Duodenal mucosa (tissue), 2 donors: ENCODE data around the gene GLOD4.
"Not testable (repeated sequence)": the region's sequence is repeated elsewhere in the genome, so short reads cannot be mapped to it uniquely, and the experiment has no call there.

Experiments
- H3K27ac ChIP-seq: one replicate; pipeline ENCODE4 v1.7.0; 2013; ENCODE audit warnings: low read depth, low read length
- H3K27me3 ChIP-seq, 2 donors: one replicate each; pipeline ENCODE4 v1.7.0; 2013; ENCODE audit warnings: low read length in 2 of 2, control low read depth in 1 of 2; ENCODE audit not compliant: insufficient read depth in 2 of 2, control insufficient read depth in 1 of 2
- H3K36me3 ChIP-seq, 2 donors: one replicate each; pipeline ENCODE4 v1.7.0; 2013; ENCODE audit warnings: low read length in 2 of 2, control low read depth in 1 of 2; ENCODE audit not compliant: insufficient read depth in 2 of 2, control insufficient read depth in 1 of 2
- H3K4me1 ChIP-seq, 2 donors: one replicate each; pipeline ENCODE4 v1.7.0; 2013; ENCODE audit warnings: low read length in 2 of 2, control low read depth in 1 of 2; ENCODE audit not compliant: insufficient read depth in 2 of 2, control insufficient read depth in 1 of 2
- H3K4me3 ChIP-seq, 2 donors: one replicate each; pipeline ENCODE4 v1.7.0; 2013; ENCODE audit warnings: low read length in 2 of 2, low read depth in 1 of 2
- H3K9ac ChIP-seq, 2 donors: one replicate each; pipeline ENCODE4 v1.7.0; 2013; ENCODE audit warnings: low read length in 2 of 2, low read depth in 1 of 2
- H3K9me3 ChIP-seq, 2 donors: one replicate each; pipeline ENCODE4 v1.7.0; 2013; ENCODE audit warnings: low read length in 2 of 2, control low read depth in 1 of 2; ENCODE audit not compliant: control insufficient read depth in 1 of 2

The GLOD4 gene

GRCh38 chr17:781805-782731 lies at the start of gene GLOD4, which contains the start of gene MRM3:
GLOD4 (minus strand) TSS chr17:782280; CDS start chr17:782255, 25 bp downstream.
MRM3 (plus strand) TSS chr17:782353; CDS start chr17:782379, 26 bp downstream.
- Histone ChIP-seq H3K4me3 (peak within 1 kb of the TSS; percentile 100), H3K36me3 (peaks cover 9 to 20% of the 10 kb centered on the region in 2 donors), H3K27me3 (no peaks in the 10 kb centered on the region), H3K9me3 (no peaks in the 10 kb centered on the region), H3K27ac (peak within 1 kb of the TSS; percentile 80), H3K9ac (peak within 1 kb of the TSS; percentile 91 to 98), H3K4me1 (peaks cover 12 to 21% of the 10 kb centered on the region in 2 donors)

DNA sequence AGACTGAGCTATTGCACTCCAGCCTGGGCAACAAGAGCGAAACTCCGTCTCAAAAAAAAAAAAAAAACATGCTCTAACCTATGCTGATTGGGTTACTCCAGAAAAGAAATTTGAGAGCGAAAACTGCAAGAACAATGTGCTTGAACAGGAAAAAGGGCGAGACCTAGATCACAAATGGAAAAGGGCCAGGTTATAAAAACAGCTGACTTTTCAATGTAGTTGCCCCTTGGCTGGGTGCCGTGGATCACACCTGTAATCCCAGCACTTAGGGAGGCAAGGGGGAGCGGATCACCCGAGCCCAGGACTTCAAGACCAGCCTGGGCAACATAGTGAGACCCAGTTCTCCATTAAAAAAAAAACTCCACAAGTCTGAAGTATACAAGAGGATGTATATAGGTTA lies 48.9 kb upstream of the GLOD4 start:
- H3K27me3 ChIP-seq, result no peaks in the 10 kb centered on the region
- no peak overlapping the region for H3K9ac ChIP-seq
- no peak overlapping the region for H3K4me3 ChIP-seq
- H3K4me1 ChIP-seq, result no peaks in the 10 kb centered on the region
- no peaks in the 10 kb centered on the region for H3K9me3 ChIP-seq
- no peaks in the 10 kb centered on the region for H3K36me3 ChIP-seq
- H3K27ac ChIP-seq, result no peak overlapping the region

DNA sequence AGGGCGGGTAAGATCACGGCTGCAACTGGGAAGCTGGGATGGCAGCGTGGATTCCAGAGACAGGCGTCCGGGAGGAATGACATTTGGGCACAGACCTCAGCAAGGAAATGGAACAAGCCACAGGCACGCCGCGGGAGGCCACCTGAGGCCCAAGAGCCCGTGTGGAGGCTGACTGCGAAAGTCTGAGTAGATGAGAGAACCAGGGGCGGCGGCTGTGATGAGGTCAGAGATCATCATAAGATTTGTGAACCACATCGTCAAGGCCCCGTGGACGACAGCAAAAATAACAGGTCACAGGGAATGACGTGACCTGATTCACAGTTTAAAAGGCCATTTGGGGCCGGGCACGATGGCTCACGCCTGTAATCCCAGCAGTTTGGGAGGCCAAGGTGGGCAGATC lies 48.3 kb upstream of the GLOD4 start:
- H3K4me3 ChIP-seq, result no peak overlapping the region
- no peaks in the 10 kb centered on the region for H3K27me3 ChIP-seq
- no peaks in the 10 kb centered on the region for H3K9me3 ChIP-seq
- H3K9ac ChIP-seq, result no peak overlapping the region
- no peaks in the 10 kb centered on the region for H3K36me3 ChIP-seq
- no peak overlapping the region for H3K27ac ChIP-seq
- no peaks in the 10 kb centered on the region for H3K4me1 ChIP-seq

GRCh38 chr17:829614-830013 lies 47.5 kb upstream of the GLOD4 start:
- not testable (repeated sequence) for H3K9me3 ChIP-seq, H3K9ac ChIP-seq, H3K27me3 ChIP-seq, H3K4me1 ChIP-seq, H3K27ac ChIP-seq, H3K36me3 ChIP-seq, H3K4me3 ChIP-seq

DNA sequence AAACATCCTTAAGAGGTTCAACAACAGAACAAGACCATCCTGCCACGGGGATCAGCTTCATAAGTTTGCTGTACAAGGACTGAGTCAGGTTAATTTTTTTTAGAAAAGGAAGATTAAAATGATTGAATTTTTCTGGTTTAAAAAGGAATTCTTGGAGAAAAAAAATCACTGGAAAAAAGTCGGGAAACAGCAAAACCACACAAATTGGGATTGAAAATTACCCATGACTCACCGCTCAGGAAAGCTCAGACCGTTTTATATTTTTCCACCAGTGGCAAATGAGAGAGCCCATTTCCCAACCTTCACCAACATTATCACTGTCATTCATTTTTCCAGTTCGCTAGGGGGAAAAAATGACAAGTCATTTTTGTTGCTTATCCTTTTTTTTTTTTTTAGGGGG lies 46.7 kb upstream of the GLOD4 start:
- Histone ChIP-seq H3K4me1 (no peaks in the 10 kb centered on the region), H3K9me3 (no peaks in the 10 kb centered on the region), H3K9ac (no peak overlapping the region), H3K27ac (no peak overlapping the region), H3K36me3 (no peaks in the 10 kb centered on the region), H3K27me3 (no peaks in the 10 kb centered on the region), H3K4me3 (no peak overlapping the region)

GRCh38 chr17:826778-827177 lies 44.7 kb upstream of the GLOD4 start:
- Histone ChIP-seq H3K27ac (no peak overlapping the region), H3K36me3 (no peaks in the 10 kb centered on the region), H3K9ac (no peak overlapping the region), H3K4me3 (no peak overlapping the region), H3K9me3 (no peaks in the 10 kb centered on the region), H3K4me1 (no peaks in the 10 kb centered on the region), H3K27me3 (no peaks in the 10 kb centered on the region)

DNA sequence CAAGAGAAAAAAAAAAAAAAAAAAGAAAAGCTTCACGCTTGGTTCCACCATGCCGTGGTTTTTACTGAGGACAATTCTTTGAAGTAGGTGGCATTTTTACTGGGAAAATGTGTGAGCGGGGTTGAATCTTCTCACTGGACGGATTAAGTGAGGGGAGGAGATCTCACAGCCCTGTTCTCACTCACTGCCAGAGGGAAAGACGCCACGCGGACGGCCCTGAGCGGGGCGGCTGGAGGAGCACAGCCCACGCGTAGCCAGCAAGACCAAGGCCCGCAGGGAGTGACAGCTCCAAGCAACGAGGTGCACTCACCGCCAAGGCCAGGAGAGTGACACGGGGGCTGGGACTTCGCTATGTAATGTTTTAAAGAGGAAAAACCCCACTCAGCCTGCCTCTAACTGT lies 43.1 kb upstream of the GLOD4 start:
- Histone ChIP-seq H3K4me1 (no peaks in the 10 kb centered on the region), H3K4me3 (no peak overlapping the region), H3K27me3 (no peaks in the 10 kb centered on the region), H3K36me3 (no peaks in the 10 kb centered on the region), H3K9ac (no peak overlapping the region), H3K9me3 (no peaks in the 10 kb centered on the region), H3K27ac (no peak overlapping the region)

DNA sequence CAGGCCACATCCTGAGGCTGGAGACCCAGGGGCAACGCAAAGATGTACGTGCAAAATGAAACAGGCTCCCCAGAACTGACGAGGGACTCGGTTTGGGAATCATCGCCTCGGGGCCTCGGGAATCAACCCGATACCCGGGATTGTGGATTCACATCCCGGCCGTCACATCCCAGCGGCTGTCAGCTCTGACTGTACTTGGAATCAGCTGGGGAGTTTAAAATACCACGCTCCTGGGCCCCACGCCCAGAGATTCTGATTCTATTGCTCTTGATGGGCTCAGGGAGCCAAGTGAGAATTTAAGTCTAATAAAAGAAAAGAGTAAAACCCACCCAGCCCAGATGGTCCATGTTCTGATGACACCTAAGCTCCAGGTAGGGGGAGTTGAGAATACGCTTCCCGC lies 42.3 kb upstream of the GLOD4 start:
- no peak overlapping the region for H3K4me3 ChIP-seq
- no peak overlapping the region for H3K27ac ChIP-seq
- H3K9me3 ChIP-seq, result no peaks in the 10 kb centered on the region
- no peak overlapping the region for H3K9ac ChIP-seq
- H3K27me3 ChIP-seq, result no peaks in the 10 kb centered on the region
- no peaks in the 10 kb centered on the region for H3K36me3 ChIP-seq
- no peaks in the 10 kb centered on the region for H3K4me1 ChIP-seq

DNA sequence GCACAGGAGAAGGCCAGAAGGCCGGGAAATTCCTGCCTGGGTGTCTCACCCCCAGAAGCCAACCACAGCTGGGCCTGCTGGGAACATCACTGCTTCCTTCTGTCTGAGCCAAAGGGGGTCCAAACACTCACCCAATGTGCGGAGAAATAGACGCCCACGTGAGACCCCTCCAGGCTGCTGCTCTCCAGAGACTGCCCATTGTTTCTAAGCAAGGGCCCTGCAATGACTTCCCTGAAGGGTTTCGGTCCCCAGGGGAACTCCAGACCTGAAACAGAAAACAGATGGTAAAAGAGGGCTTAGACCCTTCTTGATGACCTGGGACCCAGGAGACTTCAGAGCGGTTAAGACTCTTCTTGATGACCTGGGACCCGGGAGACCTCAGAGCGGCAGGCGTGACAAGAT lies 41.4 kb upstream of the GLOD4 start:
- H3K27me3 ChIP-seq, result no peaks in the 10 kb centered on the region
- H3K9me3 ChIP-seq, result no peaks in the 10 kb centered on the region
- no peak overlapping the region for H3K4me3 ChIP-seq
- no peak overlapping the region for H3K9ac ChIP-seq
- no peaks in the 10 kb centered on the region for H3K36me3 ChIP-seq
- H3K27ac ChIP-seq, result no peak overlapping the region
- no peaks in the 10 kb centered on the region for H3K4me1 ChIP-seq

GRCh38 chr17:819251-819650 lies 37.2 kb upstream of the GLOD4 start:
- Histone ChIP-seq H3K27ac (no peak overlapping the region), H3K4me1 (no peaks in the 10 kb centered on the region), H3K27me3 (no peaks in the 10 kb centered on the region), H3K4me3 (no peak overlapping the region), H3K9me3 (no peaks in the 10 kb centered on the region), H3K9ac (no peak overlapping the region), H3K36me3 (no peaks in the 10 kb centered on the region)
